ENCODE measurements around the gene SLC4A7. TPM values are rescaled to one million over a fixed set of nuclear protein-coding genes. Genes with fewer than 3 reads are reported as not detected.

The SLC4A7 gene
- total and polyA plus RNA-seq, 2 experiments from 2014 or later, result 25.5 to 73.4 TPM

GRCh38 chr3:27431116-27431515 is 53.1 kb downstream of the SLC4A7 start:
- peak; percentile 98 for DNase-seq
- Histone ChIP-seq H3K27ac (peak overlapping the region; percentile 68), H3K27me3 (replicated peaks; ENCODE audit: insufficient read depth) (no peaks in the 10 kb centered on the region), H4K20me1 (ENCODE audit: insufficient read depth) (peaks cover 4% of the 10 kb centered on the region; the same call in 1 of the 2 replicates), H2AFZ (no peak overlapping the region), H3K9me3 (ENCODE audit: low read depth) (no peaks in the 10 kb centered on the region), H3K36me3 (ENCODE audit: low read depth) (peaks cover 77% of the 10 kb centered on the region), H3F3A (ENCODE audit: insufficient read depth) (peaks cover 58% of the 10 kb centered on the region), H3K79me2 (ENCODE audit: insufficient read depth) (peaks cover 55% of the 10 kb centered on the region), H3K4me3 (no peak overlapping the region), H3K4me2 (ENCODE audit: unreplicated experiment) (peak overlapping the region; percentile 52), H3K4me1 (ENCODE audit: insufficient read depth) (peaks cover 31% of the 10 kb centered on the region), H3K9ac (peak overlapping the region; percentile 23; the same call in 1 of the 2 replicates), H3K9me2 (ENCODE audit: insufficient read depth) (no peaks in the 10 kb centered on the region)
- in situ Hi-C loops (cut with MboI), result no loop called here
- TF ChIP-seq EZH2 (IDR thresholded peaks at IDR 0.05; ENCODE audit: insufficient read depth, poor library complexity, severe bottlenecking) (no peak), EZH2phosphoT487 (IDR thresholded peaks at IDR 0.05; ENCODE audit: insufficient read depth, low read depth) (peak; percentile 94)
- 3 to 4% methylated on average over 6 of the region's 6 CpGs for WGBS, 2 experiments (ENCODE audit: low coverage in 1 of 2, low lambda C conversion rate in 2 of 2, missing lambda C conversion rate in 2 of 2)

DNA sequence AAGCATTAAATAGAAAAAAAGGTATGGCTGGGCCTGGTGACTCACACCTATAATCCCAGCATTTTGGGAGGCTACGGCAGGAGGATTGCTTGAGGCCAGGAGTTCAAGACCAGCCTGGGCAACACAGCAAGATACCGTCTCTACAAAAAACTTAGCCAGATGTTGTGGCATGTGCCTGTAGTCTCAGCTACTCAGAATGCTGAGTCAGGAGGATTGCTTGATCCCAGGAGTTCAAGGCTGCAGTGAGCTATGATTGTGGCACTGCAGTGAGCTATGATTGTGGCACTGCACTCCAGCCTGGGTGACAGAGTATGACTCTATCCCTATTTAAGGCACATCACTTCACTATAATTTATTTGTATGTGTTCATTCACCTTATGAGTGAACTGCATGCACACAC is 54.3 kb downstream of the SLC4A7 start:
- Histone ChIP-seq H3K4me1 (ENCODE audit: insufficient read depth) (peaks cover 31% of the 10 kb centered on the region), H3K27ac (no peak overlapping the region), H3K9ac (no peak overlapping the region), H4K20me1 (ENCODE audit: insufficient read depth) (peaks cover 4% of the 10 kb centered on the region; the same call in 1 of the 2 replicates), H3K4me3 (no peak overlapping the region), H3K79me2 (ENCODE audit: insufficient read depth) (peaks cover 55% of the 10 kb centered on the region), H3K4me2 (ENCODE audit: unreplicated experiment) (no peak overlapping the region), H2AFZ (no peak overlapping the region), H3K27me3 (replicated peaks; ENCODE audit: insufficient read depth) (no peaks in the 10 kb centered on the region), H3K9me2 (ENCODE audit: insufficient read depth) (no peaks in the 10 kb centered on the region), H3K36me3 (ENCODE audit: low read depth) (peaks cover 71% of the 10 kb centered on the region), H3F3A (ENCODE audit: insufficient read depth) (peaks cover 52% of the 10 kb centered on the region), H3K9me3 (ENCODE audit: low read depth) (no peaks in the 10 kb centered on the region)
- 98 to 100% methylated on average over 2 of the region's 2 CpGs for WGBS, 2 experiments (ENCODE audit: low coverage in 1 of 2, low lambda C conversion rate in 2 of 2, missing lambda C conversion rate in 2 of 2)
- no peak for TF ChIP-seq EZH2 (IDR thresholded peaks at IDR 0.05; ENCODE audit: insufficient read depth, poor library complexity, severe bottlenecking)
- TF ChIP-seq EZH2phosphoT487 (IDR thresholded peaks at IDR 0.05; ENCODE audit: insufficient read depth, low read depth), result no peak
- DNase-seq, result no peak
- in situ Hi-C loops (cut with MboI), result no loop called here

GRCh38 chr3:27428446-27428845 is 55.7 kb downstream of the SLC4A7 start:
- H3K4me1 ChIP-seq (ENCODE audit: insufficient read depth), result peaks cover 44% of the 10 kb centered on the region
- no peak overlapping the region for H3K4me3 ChIP-seq
- H3K4me2 ChIP-seq (ENCODE audit: unreplicated experiment), result no peak overlapping the region
- no peak overlapping the region for H3K27ac ChIP-seq
- peaks cover 60% of the 10 kb centered on the region for H3K79me2 ChIP-seq (ENCODE audit: insufficient read depth)
- peak; percentile 52 for DNase-seq
- no peaks in the 10 kb centered on the region for H3K9me3 ChIP-seq (ENCODE audit: low read depth)
- H4K20me1 ChIP-seq (ENCODE audit: insufficient read depth), result peaks cover 4% of the 10 kb centered on the region; the same call in 1 of the 2 replicates
- H2AFZ ChIP-seq, result no peak overlapping the region
- in situ Hi-C loops (cut with MboI), result no loop called here
- H3K9ac ChIP-seq, result no peak overlapping the region
- peaks cover 66% of the 10 kb centered on the region for H3K36me3 ChIP-seq (ENCODE audit: low read depth)
- peaks cover 53% of the 10 kb centered on the region for H3F3A ChIP-seq (ENCODE audit: insufficient read depth)
- no peaks in the 10 kb centered on the region for H3K9me2 ChIP-seq (ENCODE audit: insufficient read depth)
- H3K27me3 ChIP-seq (replicated peaks; ENCODE audit: insufficient read depth), result no peaks in the 10 kb centered on the region
- TF ChIP-seq EZH2phosphoT487 (IDR thresholded peaks at IDR 0.05; ENCODE audit: insufficient read depth, low read depth), result no peak
- no peak for TF ChIP-seq EZH2 (IDR thresholded peaks at IDR 0.05; ENCODE audit: insufficient read depth, poor library complexity, severe bottlenecking)

DNA sequence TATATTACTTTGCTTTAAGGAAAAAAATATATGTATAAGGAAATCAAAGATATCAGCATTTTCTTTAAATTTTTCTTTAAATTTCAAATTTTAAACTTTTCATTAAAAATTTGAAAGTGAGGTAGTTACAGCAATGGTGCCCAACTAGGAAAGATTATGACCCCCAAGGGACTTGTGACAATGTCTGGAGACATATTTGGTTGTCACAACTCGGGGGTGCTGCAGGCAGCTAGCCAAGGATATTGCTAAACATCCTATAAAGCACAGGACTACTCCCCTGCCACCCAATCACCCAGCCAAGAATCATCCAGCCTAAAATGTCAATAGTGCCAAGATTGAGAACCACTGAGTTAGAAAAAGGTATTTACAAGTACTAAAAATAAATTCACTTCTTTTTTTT is 57.3 kb downstream of the SLC4A7 start:
- H3K9me2 ChIP-seq (ENCODE audit: insufficient read depth), result no peaks in the 10 kb centered on the region
- no peaks in the 10 kb centered on the region for H4K20me1 ChIP-seq (ENCODE audit: insufficient read depth)
- no peaks in the 10 kb centered on the region for H3K9me3 ChIP-seq (ENCODE audit: low read depth)
- H3K4me1 ChIP-seq (ENCODE audit: insufficient read depth), result peaks cover 49% of the 10 kb centered on the region
- in situ Hi-C loops (cut with MboI), result no loop called here
- H3K9ac ChIP-seq, result no peak overlapping the region
- no peak overlapping the region for H2AFZ ChIP-seq
- peaks cover 66% of the 10 kb centered on the region for H3K79me2 ChIP-seq (ENCODE audit: insufficient read depth)
- DNase-seq, result no peak
- 81 to 83% methylated on average over 1 of the region's 1 CpG for WGBS, 2 experiments (ENCODE audit: low coverage in 1 of 2, low lambda C conversion rate in 2 of 2, missing lambda C conversion rate in 2 of 2)
- TF ChIP-seq EZH2phosphoT487 (IDR thresholded peaks at IDR 0.05; ENCODE audit: insufficient read depth, low read depth) (no peak), EZH2 (IDR thresholded peaks at IDR 0.05; ENCODE audit: insufficient read depth, poor library complexity, severe bottlenecking) (no peak)
- H3K27me3 ChIP-seq (replicated peaks; ENCODE audit: insufficient read depth), result no peaks in the 10 kb centered on the region
- peaks cover 59% of the 10 kb centered on the region for H3K36me3 ChIP-seq (ENCODE audit: low read depth)
- no peak overlapping the region for H3K4me3 ChIP-seq
- H3K4me2 ChIP-seq (ENCODE audit: unreplicated experiment), result no peak overlapping the region
- peaks cover 44% of the 10 kb centered on the region for H3F3A ChIP-seq (ENCODE audit: insufficient read depth)
- H3K27ac ChIP-seq, result no peak overlapping the region
